ENCODE measurements around the gene PIM1.

- TF ChIP-seq, protein P1, sequence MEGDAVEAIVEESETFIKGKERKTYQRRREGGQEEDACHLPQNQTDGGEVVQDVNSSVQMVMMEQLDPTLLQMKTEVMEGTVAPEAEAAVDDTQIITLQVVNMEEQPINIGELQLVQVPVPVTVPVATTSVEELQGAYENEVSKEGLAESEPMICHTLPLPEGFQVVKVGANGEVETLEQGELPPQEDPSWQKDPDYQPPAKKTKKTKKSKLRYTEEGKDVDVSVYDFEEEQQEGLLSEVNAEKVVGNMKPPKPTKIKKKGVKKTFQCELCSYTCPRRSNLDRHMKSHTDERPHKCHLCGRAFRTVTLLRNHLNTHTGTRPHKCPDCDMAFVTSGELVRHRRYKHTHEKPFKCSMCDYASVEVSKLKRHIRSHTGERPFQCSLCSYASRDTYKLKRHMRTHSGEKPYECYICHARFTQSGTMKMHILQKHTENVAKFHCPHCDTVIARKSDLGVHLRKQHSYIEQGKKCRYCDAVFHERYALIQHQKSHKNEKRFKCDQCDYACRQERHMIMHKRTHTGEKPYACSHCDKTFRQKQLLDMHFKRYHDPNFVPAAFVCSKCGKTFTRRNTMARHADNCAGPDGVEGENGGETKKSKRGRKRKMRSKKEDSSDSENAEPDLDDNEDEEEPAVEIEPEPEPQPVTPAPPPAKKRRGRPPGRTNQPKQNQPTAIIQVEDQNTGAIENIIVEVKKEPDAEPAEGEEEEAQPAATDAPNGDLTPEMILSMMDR (IDR thresholded peaks at IDR 0.05; ENCODE audit: insufficient read depth, low read length) = no peak
- TF ChIP-seq POLR2AphosphoS5 (IDR thresholded peaks at IDR 0.05; ENCODE audit: low read depth) = no peak
- TF ChIP-seq, protein P2, sequence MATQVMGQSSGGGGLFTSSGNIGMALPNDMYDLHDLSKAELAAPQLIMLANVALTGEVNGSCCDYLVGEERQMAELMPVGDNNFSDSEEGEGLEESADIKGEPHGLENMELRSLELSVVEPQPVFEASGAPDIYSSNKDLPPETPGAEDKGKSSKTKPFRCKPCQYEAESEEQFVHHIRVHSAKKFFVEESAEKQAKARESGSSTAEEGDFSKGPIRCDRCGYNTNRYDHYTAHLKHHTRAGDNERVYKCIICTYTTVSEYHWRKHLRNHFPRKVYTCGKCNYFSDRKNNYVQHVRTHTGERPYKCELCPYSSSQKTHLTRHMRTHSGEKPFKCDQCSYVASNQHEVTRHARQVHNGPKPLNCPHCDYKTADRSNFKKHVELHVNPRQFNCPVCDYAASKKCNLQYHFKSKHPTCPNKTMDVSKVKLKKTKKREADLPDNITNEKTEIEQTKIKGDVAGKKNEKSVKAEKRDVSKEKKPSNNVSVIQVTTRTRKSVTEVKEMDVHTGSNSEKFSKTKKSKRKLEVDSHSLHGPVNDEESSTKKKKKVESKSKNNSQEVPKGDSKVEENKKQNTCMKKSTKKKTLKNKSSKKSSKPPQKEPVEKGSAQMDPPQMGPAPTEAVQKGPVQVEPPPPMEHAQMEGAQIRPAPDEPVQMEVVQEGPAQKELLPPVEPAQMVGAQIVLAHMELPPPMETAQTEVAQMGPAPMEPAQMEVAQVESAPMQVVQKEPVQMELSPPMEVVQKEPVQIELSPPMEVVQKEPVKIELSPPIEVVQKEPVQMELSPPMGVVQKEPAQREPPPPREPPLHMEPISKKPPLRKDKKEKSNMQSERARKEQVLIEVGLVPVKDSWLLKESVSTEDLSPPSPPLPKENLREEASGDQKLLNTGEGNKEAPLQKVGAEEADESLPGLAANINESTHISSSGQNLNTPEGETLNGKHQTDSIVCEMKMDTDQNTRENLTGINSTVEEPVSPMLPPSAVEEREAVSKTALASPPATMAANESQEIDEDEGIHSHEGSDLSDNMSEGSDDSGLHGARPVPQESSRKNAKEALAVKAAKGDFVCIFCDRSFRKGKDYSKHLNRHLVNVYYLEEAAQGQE (IDR thresholded peaks at IDR 0.05; ENCODE audit: insufficient replicate concordance, low read depth) = no peak
These were observed 8.8 kb upstream of the PIM1 start for GRCh38 chr6:37160922-37161778.

All from HL-60 (cell line).